HG03378 (cell line): ENCODE results near the gene PCYOX1L.

Experiments used
- ATAC-seq: cut with Tn5 transposase; IDR thresholded peaks from one replicate; pipeline ENCODE4 v1.9.1; 2021; ENCODE audit warnings: mild to moderate bottlenecking, moderate library complexity; ENCODE audit not compliant: unreplicated experiment

PCYOX1L gene, protein sequence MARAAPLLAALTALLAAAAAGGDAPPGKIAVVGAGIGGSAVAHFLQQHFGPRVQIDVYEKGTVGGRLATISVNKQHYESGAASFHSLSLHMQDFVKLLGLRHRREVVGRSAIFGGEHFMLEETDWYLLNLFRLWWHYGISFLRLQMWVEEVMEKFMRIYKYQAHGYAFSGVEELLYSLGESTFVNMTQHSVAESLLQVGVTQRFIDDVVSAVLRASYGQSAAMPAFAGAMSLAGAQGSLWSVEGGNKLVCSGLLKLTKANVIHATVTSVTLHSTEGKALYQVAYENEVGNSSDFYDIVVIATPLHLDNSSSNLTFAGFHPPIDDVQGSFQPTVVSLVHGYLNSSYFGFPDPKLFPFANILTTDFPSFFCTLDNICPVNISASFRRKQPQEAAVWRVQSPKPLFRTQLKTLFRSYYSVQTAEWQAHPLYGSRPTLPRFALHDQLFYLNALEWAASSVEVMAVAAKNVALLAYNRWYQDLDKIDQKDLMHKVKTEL

DNA sequence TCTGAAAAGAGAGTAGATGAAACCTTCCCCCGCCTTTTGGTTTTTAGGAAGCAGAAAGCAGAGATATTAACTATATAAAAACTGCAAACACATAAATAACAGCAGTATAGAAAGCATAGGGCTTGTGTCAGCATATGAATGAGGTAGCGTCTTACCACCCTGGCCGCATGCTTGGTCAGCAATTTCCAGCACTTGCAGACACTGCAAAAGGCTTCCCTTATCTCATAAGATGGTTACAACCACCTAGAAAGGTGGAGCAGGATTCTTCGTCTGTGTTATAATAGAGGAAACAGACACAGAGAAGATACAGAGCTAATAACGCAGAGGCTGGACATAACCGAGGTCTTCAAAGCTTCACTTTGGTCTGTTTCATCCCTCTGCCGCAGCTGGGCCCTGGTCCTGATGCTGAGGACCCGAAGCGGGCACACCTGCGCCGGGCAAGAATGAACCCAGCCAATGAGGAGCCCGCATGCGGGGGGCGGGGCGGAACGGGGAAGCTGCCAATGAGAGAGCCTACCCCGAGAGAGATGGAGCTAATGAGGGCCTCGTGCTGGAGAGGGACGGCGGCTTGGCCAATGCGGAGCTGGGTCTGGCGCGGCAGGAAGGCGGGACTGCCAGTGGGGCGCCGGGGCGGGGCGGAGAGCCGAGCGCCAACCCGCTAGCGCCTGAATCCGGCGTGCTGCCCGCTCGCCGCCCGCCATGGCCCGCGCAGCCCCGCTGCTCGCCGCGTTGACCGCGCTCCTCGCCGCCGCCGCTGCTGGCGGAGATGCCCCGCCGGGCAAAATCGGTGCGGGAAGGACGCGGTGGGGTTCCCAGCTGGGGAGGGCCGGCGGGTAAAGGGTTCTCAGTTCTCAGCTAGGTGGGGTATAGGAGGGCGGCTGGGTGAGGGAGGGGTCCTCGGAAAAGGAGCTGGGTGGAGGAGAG lies at the start of gene PCYOX1L:
Gene PCYOX1L, plus strand, starts transcription at position 677 of the 924 bp plus-strand sequence. Its CDS starts 23 bp downstream, at position 700.
- peak; percentile 97 for ATAC-seq

DNA sequence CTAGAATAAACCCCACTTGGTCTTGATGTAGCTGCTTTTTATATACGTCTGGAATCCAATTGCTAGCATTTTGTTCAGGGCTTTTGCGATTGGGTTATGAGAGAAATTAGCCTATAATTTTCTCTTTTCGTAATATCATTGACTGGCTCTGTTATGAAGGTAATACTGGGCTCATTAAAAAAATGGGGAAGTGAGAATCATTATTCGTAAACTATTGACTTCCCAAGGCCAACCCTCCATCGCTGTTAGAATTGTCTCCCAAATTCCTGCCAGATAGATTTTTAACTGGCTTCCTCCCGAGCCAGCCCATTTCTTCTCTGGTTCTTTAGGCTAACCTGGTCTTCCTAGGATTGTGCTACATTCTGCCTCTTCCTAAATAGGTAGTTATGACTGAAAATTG lies 48.5 kb upstream of the PCYOX1L start:
- ATAC-seq: no peak

DNA sequence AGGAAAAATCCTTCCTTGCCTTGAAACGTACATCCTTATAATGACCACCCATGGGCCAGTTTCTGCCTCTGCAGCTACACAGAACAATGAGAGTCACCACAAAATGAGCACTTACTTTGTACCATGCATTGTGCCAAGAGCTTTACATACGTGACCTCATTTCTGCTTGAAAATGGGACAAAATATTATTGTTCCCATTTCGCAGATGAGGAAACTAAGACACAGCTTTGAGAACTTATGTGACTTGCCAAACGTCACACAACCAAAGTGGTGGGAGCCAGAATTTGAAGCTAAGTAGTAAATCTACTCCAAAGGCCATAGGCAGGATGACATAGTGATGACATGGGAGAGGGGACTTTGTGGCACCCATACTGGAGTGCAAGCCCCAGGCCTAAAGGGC lies 47.4 kb upstream of the PCYOX1L start:
- ATAC-seq: no peak

- ATAC-seq: no peak
These were observed 46.7 kb upstream of the PCYOX1L start for GRCh38 chr5:149310947-149311658.

DNA sequence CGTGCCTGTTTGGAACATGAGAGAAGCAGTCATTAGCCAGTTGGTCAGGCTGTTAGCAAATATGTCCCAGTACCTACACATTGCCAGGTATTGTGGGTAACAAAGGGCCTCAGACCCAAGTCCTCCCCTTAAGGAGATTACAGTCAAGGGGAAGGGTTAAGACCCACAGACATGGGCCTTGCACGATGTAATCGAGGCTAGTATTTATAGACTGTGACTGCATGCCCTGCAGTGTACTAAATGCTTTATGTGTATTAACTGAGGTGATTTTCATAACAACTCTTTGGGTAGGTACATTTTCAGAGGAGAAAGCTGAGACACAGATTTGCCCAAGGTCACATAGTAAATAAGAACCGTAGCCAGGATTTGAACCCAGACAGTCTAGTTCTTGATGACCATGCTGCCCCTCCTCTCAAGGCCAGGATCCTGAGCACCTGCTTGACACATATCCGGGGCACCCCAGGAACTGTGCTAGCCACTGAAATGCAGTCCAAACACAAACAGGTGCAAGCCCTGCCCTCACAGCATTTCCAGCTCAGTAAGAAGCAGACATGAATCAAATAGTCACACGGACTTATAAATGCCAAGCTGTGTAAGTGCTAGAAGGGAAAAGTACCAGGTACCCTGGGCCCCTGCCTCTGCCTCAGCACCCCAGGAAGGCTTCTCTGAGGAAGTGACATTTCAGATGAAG lies 44.5 kb upstream of the PCYOX1L start:
- no peak for ATAC-seq

DNA sequence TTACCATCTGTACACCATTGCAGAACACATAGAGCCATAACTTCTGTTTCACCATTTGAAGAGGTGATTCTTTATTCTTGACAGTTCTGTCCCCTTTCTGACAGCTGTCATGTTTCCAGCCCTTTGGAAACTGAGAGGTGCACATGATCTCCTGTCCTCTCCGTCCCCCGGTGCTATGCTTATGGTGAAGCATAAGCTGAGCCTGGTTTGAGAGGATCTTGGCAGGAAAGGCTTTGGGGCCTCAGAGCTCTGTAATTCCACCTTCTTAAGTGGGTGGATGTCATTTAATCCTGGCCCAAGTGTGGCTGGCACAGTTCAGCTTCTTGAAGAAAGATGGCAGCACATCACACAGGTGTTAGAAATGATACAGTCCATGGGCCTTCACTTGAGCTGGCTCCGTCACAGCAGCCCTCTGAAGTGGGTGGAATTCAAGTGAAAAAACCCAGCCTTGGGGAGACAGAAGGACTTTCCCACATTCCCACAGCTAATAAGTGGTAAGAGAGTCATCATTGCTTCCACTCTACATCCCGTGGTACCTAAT lies 43.2 kb upstream of the PCYOX1L start:
- ATAC-seq: no peak

DNA sequence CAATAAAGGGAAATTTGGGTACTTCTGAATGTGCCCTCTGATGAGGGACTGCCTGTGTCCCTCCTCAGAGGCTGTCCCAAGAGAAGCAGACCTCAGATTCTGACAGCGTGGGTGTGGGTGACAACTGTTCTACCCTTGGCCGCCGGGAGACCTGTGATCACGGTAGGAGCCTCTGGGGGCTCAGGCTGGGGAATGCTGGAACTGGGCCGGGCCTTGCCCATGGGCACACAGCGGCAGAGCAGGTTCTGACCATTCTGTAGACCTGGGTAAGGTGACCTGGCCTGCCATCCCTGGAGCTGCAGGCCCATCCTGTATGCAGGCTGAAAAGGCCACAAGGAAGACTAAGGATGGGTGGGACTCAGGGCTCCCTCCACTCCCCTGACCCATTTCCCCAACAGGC lies 42.1 kb upstream of the PCYOX1L start:
- no peak for ATAC-seq

GRCh38 chr5:149317281-149318048 lies 40.4 kb upstream of the PCYOX1L start:
- ATAC-seq: peak; percentile 81

GRCh38 chr5:149319174-149319573 lies 38.7 kb upstream of the PCYOX1L start:
- no peak for ATAC-seq

GRCh38 chr5:149320791-149321330 lies 37.0 kb upstream of the PCYOX1L start:
- ATAC-seq: no peak

GRCh38 chr5:149322518-149322917 lies 35.3 kb upstream of the PCYOX1L start:
- ATAC-seq: no peak

DNA sequence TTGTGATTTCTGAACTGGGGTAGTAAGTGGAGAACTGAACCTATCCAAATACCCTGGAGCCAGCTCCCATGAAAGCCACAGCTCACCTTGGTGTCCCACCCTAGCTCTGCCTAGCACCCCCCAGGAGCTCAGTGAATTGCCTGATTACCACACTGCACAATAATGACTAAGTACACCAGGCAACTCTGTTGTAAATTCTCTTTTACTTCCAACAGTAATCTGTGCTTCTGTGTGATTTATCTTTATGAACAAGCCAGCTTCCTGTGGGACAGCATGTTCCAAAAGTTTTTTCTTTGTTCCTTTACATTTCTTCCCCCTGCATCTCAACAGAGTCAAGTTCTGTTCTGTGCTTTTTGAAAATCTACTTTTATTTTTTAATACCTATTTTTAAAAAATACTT lies 34.6 kb upstream of the PCYOX1L start:
- ATAC-seq: no peak

DNA sequence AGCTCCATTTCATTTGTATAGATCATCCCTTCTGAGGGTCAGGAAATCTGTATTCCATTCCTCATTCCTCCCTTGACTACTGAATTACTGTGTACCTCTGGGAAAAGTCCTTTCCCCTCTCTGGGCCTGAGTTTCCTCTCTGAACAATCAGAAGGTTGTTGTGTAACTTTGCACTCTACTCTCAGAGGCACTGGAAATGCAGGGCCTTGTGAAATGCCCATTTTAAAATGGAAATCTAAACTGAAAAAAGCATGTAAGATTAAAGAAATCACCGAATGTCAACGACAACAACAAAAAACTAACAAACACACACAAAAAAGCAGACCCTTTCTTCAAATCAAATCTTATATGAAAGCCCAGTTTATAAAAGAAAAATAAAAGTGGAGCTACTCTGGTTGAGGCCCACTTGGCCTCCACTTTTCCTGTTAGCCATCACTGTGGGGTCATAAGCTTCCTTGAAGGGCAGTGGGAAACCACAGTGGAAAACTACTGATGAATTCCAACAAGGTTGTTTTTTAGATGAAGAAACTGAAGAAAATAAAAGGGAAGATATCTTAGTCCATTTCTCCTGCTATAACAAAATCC lies 34.1 kb upstream of the PCYOX1L start:
- no peak for ATAC-seq

- ATAC-seq: no peak
These were observed 33.2 kb upstream of the PCYOX1L start for GRCh38 chr5:149324641-149325040.

DNA sequence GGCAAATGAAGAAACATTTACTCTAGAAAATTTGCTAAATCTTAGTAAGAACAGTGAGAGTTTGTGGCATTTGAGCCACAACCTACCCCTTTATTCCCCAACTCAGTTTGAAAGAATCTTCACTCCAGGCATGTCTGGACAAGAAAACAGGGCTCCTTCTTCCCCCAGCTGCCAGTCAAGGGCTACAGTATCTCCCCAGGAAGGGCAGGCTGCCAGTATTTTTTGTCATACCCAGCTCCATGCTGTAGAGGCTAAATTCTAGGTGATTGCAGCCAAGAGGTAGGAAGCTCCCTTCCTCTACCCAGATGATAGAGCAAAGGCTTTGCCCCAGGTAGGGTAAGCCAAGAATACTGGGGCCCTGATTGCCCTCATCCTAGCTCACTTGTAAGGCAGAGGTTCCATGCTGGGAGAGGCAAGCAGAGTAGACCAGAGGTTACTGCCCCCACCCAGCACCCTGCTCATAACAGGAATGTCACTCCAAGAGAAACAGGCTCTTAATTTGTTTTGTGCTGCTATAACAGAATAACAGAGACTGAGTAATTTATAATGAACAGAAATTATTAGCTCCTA lies 32.6 kb upstream of the PCYOX1L start:
- no peak for ATAC-seq

DNA sequence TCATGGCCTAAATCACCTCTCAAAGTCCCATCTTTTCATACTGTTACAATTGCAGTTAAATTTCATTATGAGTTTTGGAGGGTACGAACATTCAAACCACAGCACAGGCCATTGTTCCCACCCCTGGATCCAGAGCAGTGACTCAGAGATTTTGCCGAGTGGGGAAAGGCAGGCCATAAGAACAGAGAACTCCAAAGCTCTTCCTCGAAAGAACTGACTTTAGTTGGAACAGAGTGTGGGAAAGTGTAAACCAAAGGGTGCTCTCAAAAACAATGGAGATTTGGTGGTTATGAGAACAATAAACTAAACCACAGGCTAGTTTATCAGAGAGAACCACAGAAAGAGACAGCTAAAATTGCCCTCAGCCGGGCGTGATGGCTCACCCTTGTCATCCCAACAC lies 32.0 kb upstream of the PCYOX1L start:
- ATAC-seq: no peak

DNA sequence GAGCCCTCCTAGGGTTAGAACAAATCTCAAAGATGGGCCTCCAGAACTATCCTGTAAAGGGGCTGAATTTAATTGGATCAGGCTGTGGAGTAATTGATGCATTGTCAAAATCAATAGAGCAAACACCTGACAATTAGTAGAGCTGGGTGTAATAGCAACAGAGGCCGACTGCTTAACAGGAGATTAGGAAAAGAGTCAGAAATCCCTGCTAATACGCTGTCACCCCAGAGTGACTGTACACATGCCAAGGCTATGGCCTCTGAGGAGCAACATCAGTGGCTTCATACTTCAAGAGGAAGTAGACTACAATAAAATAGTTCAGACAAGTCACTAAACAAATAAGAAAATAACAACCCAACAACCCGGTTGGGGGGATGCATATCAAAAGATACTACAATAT lies 31.2 kb upstream of the PCYOX1L start:
- ATAC-seq: no peak

DNA sequence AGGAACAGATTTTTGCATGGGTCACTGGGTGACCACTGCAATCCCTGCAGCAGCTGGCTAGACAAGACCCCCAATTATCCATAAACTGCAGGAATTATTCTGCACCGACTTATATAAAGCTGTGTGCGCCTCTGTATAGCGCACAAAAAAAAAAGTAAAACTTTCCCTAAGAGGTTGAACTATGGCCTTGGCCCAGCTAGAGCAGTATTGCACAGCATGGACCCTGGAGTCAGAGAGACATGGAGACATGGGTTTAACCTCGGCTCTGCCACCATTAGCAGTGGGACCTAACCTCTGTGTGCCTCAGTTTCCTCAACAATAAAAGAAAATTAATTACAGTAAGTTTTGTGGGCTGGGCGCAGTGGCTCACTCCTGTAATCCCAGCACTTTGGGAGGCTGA lies 29.7 kb upstream of the PCYOX1L start:
- no peak for ATAC-seq
